CD14-positive monocyte (primary cell): ENCODE measurements around the gene C16orf74. TPM values are rescaled to one million over a fixed set of nuclear protein-coding genes. Genes with fewer than 3 reads are reported as not detected.

Experiments used
- DNase-seq, 3 donors: peaks; one replicate each; pipeline ENCODE4 v3.0.0-alpha.2; 2011 to 2022
- H2AFZ ChIP-seq: 2 replicates; pipeline ENCODE4 v1.6.0; 2012; ENCODE audit warnings: mild to moderate bottlenecking, low read depth, low read length, inconsistent platforms; ENCODE audit not compliant: insufficient read depth, poor library complexity, severe bottlenecking
- H3K27ac ChIP-seq, 2 donors: 1 replicate in 1 of 2; 2 replicates in 1 of 2; pipeline ENCODE4 v1.5.1; 2012 to 2013; ENCODE audit warnings: low read length in 2 of 2, control low read depth in 1 of 2, inconsistent platforms in 1 of 2, low read depth in 1 of 2, mild to moderate bottlenecking in 1 of 2
- H3K27me3 ChIP-seq, 2 donors: one replicate each; pipeline versions ENCODE4 v1.6.0 to v1.6.1; 2011 to 2013; ENCODE audit warnings: low read length in 2 of 2; ENCODE audit not compliant: control insufficient read depth in 2 of 2, insufficient read depth in 2 of 2
- H3K36me3 ChIP-seq, 2 donors: replicated peaks in 1 of 2; 1 replicate in 1 of 2; 2 replicates in 1 of 2; pipeline versions ENCODE4 v1.5.1 to v1.6.1; 2012 to 2013; ENCODE audit warnings: low read length in 2 of 2, control low read depth in 1 of 2, inconsistent platforms in 1 of 2, mild to moderate bottlenecking in 1 of 2; ENCODE audit not compliant: insufficient read depth in 2 of 2, control insufficient read depth in 1 of 2
- H3K4me1 ChIP-seq, 2 donors: 1 replicate in 1 of 2; 2 replicates in 1 of 2; pipeline versions ENCODE4 v1.5.1 to v1.6.1; 2012 to 2013; ENCODE audit warnings: low read length in 2 of 2, control low read depth in 1 of 2, inconsistent platforms in 1 of 2, mild to moderate bottlenecking in 1 of 2, moderate library complexity in 1 of 2; ENCODE audit not compliant: insufficient read depth in 2 of 2, control insufficient read depth in 1 of 2
- H3K4me2 ChIP-seq: replicated peaks from 2 replicates; pipeline ENCODE3; 2012; ENCODE audit warnings: low read length, moderate library complexity, mild to moderate bottlenecking; ENCODE audit not compliant: poor library complexity, severe bottlenecking; ENCODE audit errors: extremely low read depth
- H3K4me3 ChIP-seq, 3 experiments: fragments of 200-600 bp in 1 of 3; sonication (generic) in 1 of 3; replicated peaks in 1 of 3; 1 replicate in 2 of 3; 2 replicates in 1 of 3; pipeline ENCODE4 v1.5.1; 2011 to 2013; ENCODE audit warnings: low read length in 3 of 3, mild to moderate bottlenecking in 3 of 3, control low read depth in 2 of 3, low read depth in 2 of 3, inconsistent platforms in 1 of 3, moderate library complexity in 1 of 3
- H3K79me2 ChIP-seq: 2 replicates; pipeline ENCODE4 v1.6.0; 2012; ENCODE audit warnings: mild to moderate bottlenecking, control low read depth, inconsistent platforms, low read length, moderate library complexity; ENCODE audit not compliant: insufficient read depth
- H3K9ac ChIP-seq: 2 replicates; pipeline ENCODE4 v1.6.0; 2017; ENCODE audit warnings: low read length, mild to moderate bottlenecking; ENCODE audit not compliant: insufficient read depth, poor library complexity, severe bottlenecking
- H3K9me3 ChIP-seq, 2 donors: replicated peaks in 1 of 2; 1 replicate in 1 of 2; 2 replicates in 1 of 2; pipeline versions ENCODE4 v1.5.1 to v1.6.1; 2012 to 2013; ENCODE audit warnings: low read length in 2 of 2, control low read depth in 1 of 2; ENCODE audit not compliant: control insufficient read depth in 1 of 2, insufficient read depth in 1 of 2
- H4K20me1 ChIP-seq: 2 replicates; pipeline ENCODE4 v1.6.0; 2012; ENCODE audit warnings: mild to moderate bottlenecking, low read length, control low read depth, moderate library complexity; ENCODE audit not compliant: insufficient read depth
- H3K27ac Mint-ChIP-seq, 7 donors: one replicate each; pipeline ENCODE4 v1.8.0; 2020; ENCODE audit warnings: mild to moderate bottlenecking in 7 of 7, mixed read lengths in 7 of 7, moderate library complexity in 6 of 7, inconsistent platforms in 2 of 7
- H3K27me3 Mint-ChIP-seq, 3 donors: one replicate each; pipeline ENCODE4 v1.8.0; 2021 to 2022; ENCODE audit warnings: low read depth in 3 of 3, mild to moderate bottlenecking in 3 of 3, mixed read lengths in 3 of 3, moderate library complexity in 3 of 3, inconsistent platforms in 1 of 3
- H3K36me3 Mint-ChIP-seq, 2 donors: one replicate each; pipeline ENCODE4 v1.8.0; 2020; ENCODE audit warnings: mixed read lengths in 2 of 2, inconsistent platforms in 1 of 2, mild to moderate bottlenecking in 1 of 2
- H3K4me1 Mint-ChIP-seq: one replicate; pipeline ENCODE4 v1.8.0; 2020; ENCODE audit warnings: mild to moderate bottlenecking, mixed read lengths
- H3K4me3 Mint-ChIP-seq, 2 donors: one replicate each; pipeline ENCODE4 v1.8.0; 2020; ENCODE audit warnings: mild to moderate bottlenecking in 2 of 2, mixed read lengths in 2 of 2, moderate library complexity in 1 of 2
- H3K9me3 Mint-ChIP-seq, 7 donors: one replicate each; pipeline ENCODE4 v1.8.0; 2020 to 2022; ENCODE audit warnings: mixed read lengths in 7 of 7, mild to moderate bottlenecking in 6 of 7, moderate library complexity in 6 of 7, inconsistent platforms in 2 of 7
- CTCF ChIP-seq: fragments of 200-600 bp; IDR thresholded peaks from one replicate; pipeline ENCODE4 v1.8.0; 2022; ENCODE audit warnings: antibody characterized with exemption, mild to moderate bottlenecking
- WGBS: methylation state at CpG from one replicate; pipeline ENCODE4 v1.1.5; 2013; ENCODE audit warnings: missing lambda C conversion rate; ENCODE audit not compliant: insufficient coverage; 5-methylcytosine and 5-hydroxymethylcytosine counted together
- intact Hi-C, 2 donors: fragments of 100-400 bp; cut with micrococcal nuclease; formaldehyde crosslinking; loops; one replicate each; pipeline versions ENCODE4 v1.15.0 to v1.15.1; 2023
- polyA plus RNA-seq, 3 donors: library from polyadenylated mRNA; depleted of rRNA in 1 of 3; unstranded in 2 of 3; stranded (reverse) in 1 of 3; fragments of 300-500 nt in 2 of 3; fragments of >200 nt in 1 of 3; fragmentation: Illumina TruSeq in 2 of 3; gene quantifications; 1 replicate in 2 of 3; 2 replicates in 1 of 3; pipeline ENCODE4 v1.2.3, GENCODE V29; 2012 to 2021

Gene C16orf74
- polyA plus RNA-seq, 3 donors: 11.3 to 26.6 (median 24.1) TPM

- Histone ChIP-seq H3K27me3 (no peaks in the 10 kb centered on the region), H2AFZ (no peak overlapping the region), H3K79me2 (no peaks in the 10 kb centered on the region), H4K20me1 (no peaks in the 10 kb centered on the region), H3K4me2 (no peak overlapping the region), H3K4me1 (no peaks in the 10 kb centered on the region), H3K9ac (no peak overlapping the region), H3K27ac (no peak overlapping the region), H3K36me3 (peaks cover 11 to 29% of the 10 kb centered on the region in 2 donors), H3K4me3 (no peak overlapping the region), H3K9me3 (peaks cover 0 to 3% of the 10 kb centered on the region in 2 donors)
- whole genome bisulfite sequencing: 92% methylated on average over 16 of the region's 20 CpGs
- Mint-ChIP-seq H3K4me1 (peaks cover 8% of the 10 kb centered on the region), H3K27ac (no peak overlapping the region), H3K36me3 (peaks cover 17 to 45% of the 10 kb centered on the region in 2 donors), H3K4me3 (no peak overlapping the region), H3K27me3 (peaks cover 0 to 2% (median 1%) of the 10 kb centered on the region in 3 donors), H3K9me3 (peaks cover 0 to 6% (median 3%) of the 10 kb centered on the region in 7 donors)
- no peak for TF ChIP-seq CTCF
- intact Hi-C loops: no loop called here
- no peak for DNase-seq
Measured at GRCh38 chr16:85704900-85705846, 45.7 kb downstream of the C16orf74 start.

- no peaks in the 10 kb centered on the region for H3K79me2 ChIP-seq
- Mint-ChIP-seq H3K4me3 (no peak overlapping the region), H3K27ac (no peak overlapping the region), H3K4me1 (peaks cover 12% of the 10 kb centered on the region), H3K36me3 (peaks cover 11 to 36% of the 10 kb centered on the region in 2 donors), H3K9me3 (peaks cover 0 to 7% (median 3%) of the 10 kb centered on the region in 7 donors), H3K27me3 (peaks cover 0 to 3% (median 1%) of the 10 kb centered on the region in 3 donors)
- no peak overlapping the region for H3K27ac ChIP-seq
- no peak overlapping the region for H3K4me3 ChIP-seq
- intact Hi-C loops: no loop called here
- no peaks in the 10 kb centered on the region for H3K27me3 ChIP-seq
- DNase-seq: no peak
- no peaks in the 10 kb centered on the region for H4K20me1 ChIP-seq
- peaks cover 0 to 3% of the 10 kb centered on the region in 2 donors for H3K9me3 ChIP-seq
- no peaks in the 10 kb centered on the region for H3K4me1 ChIP-seq
- WGBS: 90% methylated on average over 4 of the region's 11 CpGs
- H3K9ac ChIP-seq: no peak overlapping the region
- H2AFZ ChIP-seq: no peak overlapping the region
- no peak for TF ChIP-seq CTCF
- no peak overlapping the region for H3K4me2 ChIP-seq
- H3K36me3 ChIP-seq: peaks cover 5 to 22% of the 10 kb centered on the region in 2 donors
Measured at GRCh38 chr16:85704011-85704410, 46.9 kb downstream of the C16orf74 start.
